Keratinocyte (primary cell): Measurements from ENCODE around the gene SND1.

Source experiments
- CTCF ChIP-seq, 3 experiments: IDR thresholded peaks in 1 of 3; conservative IDR thresholded peaks in 1 of 3; optimal IDR thresholded peaks in 1 of 3; 2 replicates in 2 of 3; 3 replicates in 1 of 3; pipeline versions ENCODE3 to v1.5.1; 2011; ENCODE audit warnings: low read length in 3 of 3, mild to moderate bottlenecking in 3 of 3, moderate library complexity in 2 of 3, control low read depth in 1 of 3, inconsistent platforms in 1 of 3; ENCODE audit not compliant: insufficient read depth in 2 of 3; ENCODE audit errors: extremely low read depth in 1 of 3
- EZH2 ChIP-seq: IDR thresholded peaks from one replicate; pipeline ENCODE4 v1.6.1; 2012; ENCODE audit warnings: inconsistent platforms, mild to moderate bottlenecking, low read length, moderate library complexity

GRCh38 chr7:128035712-128036111, 383.7 kb downstream of the SND1 start:
- TF ChIP-seq CTCF (optimal IDR thresholded peaks at IDR 0.05 in 1 of 3, IDR thresholded peaks at IDR 0.05 in 1 of 3, conservative IDR thresholded peaks at IDR 0.05 in 1 of 3; ENCODE audit: extremely low read depth in 1 of 3, insufficient read depth in 2 of 3, low read length in 3 of 3): peak; percentile 20 to 54 (median 44)
- TF ChIP-seq EZH2: no peak
